ENCODE measurements around the gene ANO8.

Gene ANO8

GRCh38 chr19:17328517-17329365 is 5.9 kb downstream of the ANO8 start:
- DNase-seq = no peak

- DNase-seq = peak in 2 of 14 donors; percentile 15 to 31
These were observed 6.8 kb downstream of the ANO8 start for GRCh38 chr19:17327654-17328516.

- no peak for DNase-seq
These were observed 7.5 kb downstream of the ANO8 start for GRCh38 chr19:17327068-17327653.

GRCh38 chr19:17326595-17326966 is 8.1 kb downstream of the ANO8 start:
- no peak for DNase-seq

- peak in 11 of 14 donors; percentile 18 to 73 (median 53) for DNase-seq
These were observed 8.6 kb downstream of the ANO8 start for GRCh38 chr19:17325881-17326594.

- DNase-seq = peak in 1 of 14 donors; percentile 22
These were observed 9.5 kb downstream of the ANO8 start for GRCh38 chr19:17325133-17325532.

- DNase-seq = no peak
These were observed 10.1 kb downstream of the ANO8 start for GRCh38 chr19:17324357-17325114.

GRCh38 chr19:17323964-17324332 is 10.7 kb downstream of the ANO8 start:
- DNase-seq = no peak

- DNase-seq = no peak
These were observed 11.2 kb downstream of the ANO8 start for GRCh38 chr19:17323300-17323963.

- DNase-seq = peak in 7 of 14 donors; percentile 8 to 51 (median 27)
These were observed 11.8 kb downstream of the ANO8 start for GRCh38 chr19:17322854-17323253.

GRCh38 chr19:17321655-17322489 is 12.8 kb downstream of the ANO8 start:
- DNase-seq = no peak

GRCh38 chr19:17320435-17320834 is 14.2 kb downstream of the ANO8 start:
- no peak for DNase-seq

- DNase-seq = no peak
These were observed 15.0 kb downstream of the ANO8 start for GRCh38 chr19:17319473-17320238.

GRCh38 chr19:17318966-17319365 is 15.7 kb downstream of the ANO8 start:
- no peak for DNase-seq

GRCh38 chr19:17314007-17314593 is 20.6 kb downstream of the ANO8 start:
- no peak for DNase-seq

GRCh38 chr19:17312189-17313113 is 22.2 kb downstream of the ANO8 start:
- DNase-seq = no peak

GRCh38 chr19:17311455-17312188 is 23.0 kb downstream of the ANO8 start:
- no peak for DNase-seq
